ENCODE measurements around the gene BSPRY.

- TF ChIP-seq YY1 (IDR thresholded peaks at IDR 0.05; ENCODE audit: low read depth), result no peak
- no peak for TF ChIP-seq EP300 (IDR thresholded peaks at IDR 0.05; ENCODE audit: borderline replicate concordance)
- TF ChIP-seq MAX (IDR thresholded peaks at IDR 0.05), result no peak
- no peak for TF ChIP-seq REST (IDR thresholded peaks at IDR 0.05; ENCODE audit: low read depth)
These were observed 41.0 kb downstream of the BSPRY start for GRCh38 chr9:113390192-113390960.
